Loucy (cell line): ENCODE results near the gene CAMK1D.

ENCODE experiments used
- EZH2phosphoT487 ChIP-seq: fragments of 200-600 bp; IDR thresholded peaks from 2 replicates; pipeline ENCODE4 v1.6.1; 2018; ENCODE audit warnings: antibody characterized with exemption, mild to moderate bottlenecking, moderate library complexity, borderline replicate concordance
- TF ChIP-seq, protein P1 (sequence below): fragments of 200-600 bp; sonication (generic); conservative IDR thresholded peaks from 2 replicates; pipeline ENCODE4 v1.5.1; 2014; ENCODE audit warnings: mild to moderate bottlenecking, antibody characterized with exemption, low read length

- TF ChIP-seq, protein P1, sequence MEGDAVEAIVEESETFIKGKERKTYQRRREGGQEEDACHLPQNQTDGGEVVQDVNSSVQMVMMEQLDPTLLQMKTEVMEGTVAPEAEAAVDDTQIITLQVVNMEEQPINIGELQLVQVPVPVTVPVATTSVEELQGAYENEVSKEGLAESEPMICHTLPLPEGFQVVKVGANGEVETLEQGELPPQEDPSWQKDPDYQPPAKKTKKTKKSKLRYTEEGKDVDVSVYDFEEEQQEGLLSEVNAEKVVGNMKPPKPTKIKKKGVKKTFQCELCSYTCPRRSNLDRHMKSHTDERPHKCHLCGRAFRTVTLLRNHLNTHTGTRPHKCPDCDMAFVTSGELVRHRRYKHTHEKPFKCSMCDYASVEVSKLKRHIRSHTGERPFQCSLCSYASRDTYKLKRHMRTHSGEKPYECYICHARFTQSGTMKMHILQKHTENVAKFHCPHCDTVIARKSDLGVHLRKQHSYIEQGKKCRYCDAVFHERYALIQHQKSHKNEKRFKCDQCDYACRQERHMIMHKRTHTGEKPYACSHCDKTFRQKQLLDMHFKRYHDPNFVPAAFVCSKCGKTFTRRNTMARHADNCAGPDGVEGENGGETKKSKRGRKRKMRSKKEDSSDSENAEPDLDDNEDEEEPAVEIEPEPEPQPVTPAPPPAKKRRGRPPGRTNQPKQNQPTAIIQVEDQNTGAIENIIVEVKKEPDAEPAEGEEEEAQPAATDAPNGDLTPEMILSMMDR = no peak
- no peak for TF ChIP-seq EZH2phosphoT487
Observed at GRCh38 chr10:12727832-12728215, 378.5 kb downstream of the CAMK1D start.
